Measurements from ENCODE around the gene RHOBTB3.
"Not testable (repeated sequence)": the region's sequence is repeated elsewhere in the genome, so short reads cannot be mapped to it uniquely, and the experiment has no call there.

RHOBTB3 gene

GRCh38 chr5:95803271-95804148 lies 72.4 kb downstream of the RHOBTB3 start:
- no peak for DNase-seq

- no peak for DNase-seq
Observed at GRCh38 chr5:95804736-95805539, 73.8 kb downstream of the RHOBTB3 start.

GRCh38 chr5:95806687-95807086 lies 75.6 kb downstream of the RHOBTB3 start:
- no peak for DNase-seq

- no peak for DNase-seq
Observed at GRCh38 chr5:95808013-95808685, 77.0 kb downstream of the RHOBTB3 start.

- DNase-seq: peak; percentile 80
Observed at GRCh38 chr5:95808686-95809413, 77.7 kb downstream of the RHOBTB3 start.

GRCh38 chr5:95809414-95809960 lies 78.4 kb downstream of the RHOBTB3 start:
- no peak for DNase-seq

GRCh38 chr5:95810305-95811125 lies 79.4 kb downstream of the RHOBTB3 start:
- no peak for DNase-seq

- DNase-seq: not testable (repeated sequence)
Observed at GRCh38 chr5:95811126-95811423, 79.9 kb downstream of the RHOBTB3 start.

- not testable (repeated sequence) for DNase-seq
Observed at GRCh38 chr5:95811461-95812073, 80.4 kb downstream of the RHOBTB3 start.

GRCh38 chr5:95812074-95812471 lies 80.9 kb downstream of the RHOBTB3 start:
- peak; percentile 65 for DNase-seq

GRCh38 chr5:95813035-95813434 lies 81.9 kb downstream of the RHOBTB3 start:
- not testable (repeated sequence) for DNase-seq

GRCh38 chr5:95815155-95815729 lies 84.1 kb downstream of the RHOBTB3 start:
- DNase-seq: no peak

GRCh38 chr5:95816341-95816740 lies 85.2 kb downstream of the RHOBTB3 start:
- no peak for DNase-seq

- DNase-seq: no peak
Observed at GRCh38 chr5:95816776-95817175, 85.6 kb downstream of the RHOBTB3 start.

GRCh38 chr5:95817430-95817829 lies 86.3 kb downstream of the RHOBTB3 start:
- peak; percentile 60 for DNase-seq

- peak; percentile 42 for DNase-seq
Observed at GRCh38 chr5:95818181-95819147, 87.3 kb downstream of the RHOBTB3 start.

GRCh38 chr5:95821110-95822021 lies 90.2 kb downstream of the RHOBTB3 start:
- DNase-seq: no peak

- no peak for DNase-seq
Observed at GRCh38 chr5:95822043-95822541, 91.0 kb downstream of the RHOBTB3 start.

Measured in stimulated activated CD4-positive, alpha-beta T cell treated with anti-CD3 and anti-CD28 coated beads, Interleukin-15, amount 100 ng/mL, for 24 hours (primary cell).